Neutrophil (primary cell): ENCODE measurements around the gene ZNF79.

Experiments
- H3K27ac ChIP-seq: fragments of 200-600 bp; sonication (generic); 2 replicates; pipeline ENCODE4 v1.5.1; 2016; ENCODE audit warnings: mild to moderate bottlenecking, moderate library complexity
- H3K27me3 ChIP-seq: fragments of 200-600 bp; sonication (generic); 2 replicates; pipeline ENCODE4 v1.6.0; 2016; ENCODE audit warnings: mild to moderate bottlenecking
- H3K36me3 ChIP-seq: fragments of 200-600 bp; sonication (generic); 2 replicates; pipeline ENCODE4 v1.5.1; 2017
- H3K4me1 ChIP-seq, 2 experiments: fragments of 200-600 bp in 1 of 2; sonication (generic) in 1 of 2; 1 replicate in 1 of 2; 2 replicates in 1 of 2; pipeline versions ENCODE4 v1.5.1 to v1.6.1; 2013 to 2016; ENCODE audit warnings: low read depth in 1 of 2, low read length in 1 of 2, mild to moderate bottlenecking in 1 of 2, moderate library complexity in 1 of 2; ENCODE audit not compliant: control insufficient read depth in 1 of 2, insufficient read depth in 1 of 2
- H3K4me3 ChIP-seq, 2 experiments: fragments of 200-600 bp in 1 of 2; sonication (generic) in 1 of 2; 1 replicate in 1 of 2; 2 replicates in 1 of 2; pipeline ENCODE4 v1.5.1; 2013 to 2016; ENCODE audit warnings: low read depth in 1 of 2, low read length in 1 of 2, mild to moderate bottlenecking in 1 of 2, moderate library complexity in 1 of 2
- H3K9me3 ChIP-seq: fragments of 200-600 bp; sonication (generic); 2 replicates; pipeline ENCODE4 v1.5.1; 2016
- TF ChIP-seq, protein P1 (sequence below): fragments of 200-600 bp; sonication (generic); IDR thresholded peaks from 2 replicates; pipeline ENCODE4 v1.5.1; 2016; ENCODE audit warnings: antibody characterized with exemption

Gene ZNF79

DNA sequence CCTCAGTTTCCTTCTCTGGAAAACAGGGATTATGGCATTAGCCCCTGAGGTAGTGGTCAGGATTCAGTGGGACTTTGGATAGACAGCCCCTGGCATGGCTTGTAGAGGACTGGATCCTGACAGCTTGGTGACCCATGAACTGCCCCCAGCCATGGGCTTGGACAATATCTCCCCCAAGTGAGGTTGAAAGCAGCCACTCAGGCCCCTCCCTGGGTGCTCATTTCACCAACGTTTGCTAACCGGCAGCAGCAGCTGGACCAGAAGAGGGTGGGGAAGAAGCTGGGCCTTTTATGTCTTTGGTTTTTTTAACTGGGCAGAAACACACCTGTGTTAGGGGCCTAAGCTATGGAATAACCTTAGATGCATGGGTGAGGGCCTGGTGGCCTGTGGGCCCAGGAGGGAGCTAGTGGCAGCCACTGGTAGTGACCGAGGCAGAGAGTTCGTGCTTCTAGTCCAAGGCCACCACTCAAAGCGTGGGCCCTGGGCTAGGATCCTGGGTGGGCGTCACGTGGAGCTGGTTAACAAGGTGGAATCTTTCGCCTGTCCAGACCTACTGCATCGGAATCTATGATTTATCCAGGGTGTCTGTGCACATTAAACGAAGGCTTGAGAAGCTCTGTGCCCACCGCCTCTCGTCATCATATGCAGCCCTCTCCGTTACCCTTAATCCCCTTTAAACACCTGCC lies 25.3 kb upstream of the ZNF79 start:
- peaks cover 37% of the 10 kb centered on the region for H3K27me3 ChIP-seq
- no peak overlapping the region for H3K4me3 ChIP-seq

DNA sequence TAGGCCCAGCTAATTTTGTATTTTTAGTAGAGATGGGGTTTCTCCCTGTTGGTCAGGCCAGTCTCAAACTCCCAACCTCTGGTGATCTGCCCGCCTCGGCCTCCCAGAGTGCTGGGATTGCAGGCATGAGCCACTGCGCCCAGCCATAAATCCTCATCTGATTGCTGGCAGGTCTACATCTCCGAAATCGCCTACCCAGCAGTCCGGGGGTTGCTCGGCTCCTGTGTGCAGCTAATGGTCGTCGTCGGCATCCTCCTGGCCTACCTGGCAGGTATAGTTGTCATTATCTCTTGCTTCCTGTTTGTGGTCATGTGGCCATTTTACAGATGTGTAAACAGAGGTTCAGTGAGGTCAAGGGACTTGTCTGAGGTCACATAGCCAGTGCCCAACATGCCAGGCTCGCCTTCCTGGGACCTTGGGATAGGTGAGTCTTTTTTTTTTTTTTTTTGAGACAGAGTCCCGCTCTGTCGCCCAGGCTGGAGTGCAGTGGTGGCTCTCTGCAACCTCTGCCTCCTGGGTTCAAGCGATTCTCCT lies 24.4 kb upstream of the ZNF79 start:
- Histone ChIP-seq H3K27me3 (peaks cover 34% of the 10 kb centered on the region), H3K9me3 (no peaks in the 10 kb centered on the region), H3K4me1 (peaks cover 19 to 21% of the 10 kb centered on the region in 2 experiments), H3K36me3 (no peaks in the 10 kb centered on the region), H3K4me3 (no peak overlapping the region), H3K27ac (no peak overlapping the region)
- TF ChIP-seq, protein P1, sequence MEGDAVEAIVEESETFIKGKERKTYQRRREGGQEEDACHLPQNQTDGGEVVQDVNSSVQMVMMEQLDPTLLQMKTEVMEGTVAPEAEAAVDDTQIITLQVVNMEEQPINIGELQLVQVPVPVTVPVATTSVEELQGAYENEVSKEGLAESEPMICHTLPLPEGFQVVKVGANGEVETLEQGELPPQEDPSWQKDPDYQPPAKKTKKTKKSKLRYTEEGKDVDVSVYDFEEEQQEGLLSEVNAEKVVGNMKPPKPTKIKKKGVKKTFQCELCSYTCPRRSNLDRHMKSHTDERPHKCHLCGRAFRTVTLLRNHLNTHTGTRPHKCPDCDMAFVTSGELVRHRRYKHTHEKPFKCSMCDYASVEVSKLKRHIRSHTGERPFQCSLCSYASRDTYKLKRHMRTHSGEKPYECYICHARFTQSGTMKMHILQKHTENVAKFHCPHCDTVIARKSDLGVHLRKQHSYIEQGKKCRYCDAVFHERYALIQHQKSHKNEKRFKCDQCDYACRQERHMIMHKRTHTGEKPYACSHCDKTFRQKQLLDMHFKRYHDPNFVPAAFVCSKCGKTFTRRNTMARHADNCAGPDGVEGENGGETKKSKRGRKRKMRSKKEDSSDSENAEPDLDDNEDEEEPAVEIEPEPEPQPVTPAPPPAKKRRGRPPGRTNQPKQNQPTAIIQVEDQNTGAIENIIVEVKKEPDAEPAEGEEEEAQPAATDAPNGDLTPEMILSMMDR: no peak

More for the DNA sequence above, 25.3 kb upstream of the ZNF79 start:
- Histone ChIP-seq H3K9me3 (no peaks in the 10 kb centered on the region), H3K4me1 (peaks cover 19 to 21% of the 10 kb centered on the region in 2 experiments), H3K27ac (no peak overlapping the region), H3K36me3 (no peaks in the 10 kb centered on the region)
- TF ChIP-seq, protein P1: no peak

DNA sequence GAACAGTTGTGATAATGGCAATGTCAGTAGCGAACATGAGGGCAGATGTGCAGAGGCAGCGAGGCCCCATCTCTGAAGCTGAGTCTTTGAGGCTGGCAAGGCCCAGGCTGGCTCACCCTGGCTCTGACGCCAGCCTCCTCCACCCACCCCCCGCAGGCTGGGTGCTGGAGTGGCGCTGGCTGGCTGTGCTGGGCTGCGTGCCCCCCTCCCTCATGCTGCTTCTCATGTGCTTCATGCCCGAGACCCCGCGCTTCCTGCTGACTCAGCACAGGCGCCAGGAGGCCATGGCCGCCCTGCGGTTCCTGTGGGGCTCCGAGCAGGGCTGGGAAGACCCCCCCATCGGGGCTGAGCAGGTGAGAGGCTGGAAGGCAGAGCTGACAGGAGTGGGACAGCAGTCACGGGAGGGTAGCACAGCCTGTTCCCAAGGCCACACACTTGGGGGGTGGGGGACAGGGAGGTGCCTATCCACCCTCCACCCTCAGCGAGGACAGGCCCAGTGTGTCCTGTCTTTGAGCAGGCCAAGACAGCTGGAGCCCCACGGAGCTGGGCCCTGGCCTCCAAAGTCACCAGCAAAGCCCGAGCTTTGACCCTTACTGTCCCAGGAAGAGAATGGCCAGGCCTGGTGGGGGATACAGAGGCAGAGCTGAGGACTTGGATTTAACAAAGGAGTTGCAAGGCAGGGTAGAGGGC lies 21.6 kb upstream of the ZNF79 start:
- H3K4me3 ChIP-seq: no peak overlapping the region
- peaks cover 8 to 11% of the 10 kb centered on the region in 2 experiments for H3K4me1 ChIP-seq
- TF ChIP-seq, protein P1: no peak
- no peaks in the 10 kb centered on the region for H3K9me3 ChIP-seq
- H3K27me3 ChIP-seq: peaks cover 18% of the 10 kb centered on the region
- no peak overlapping the region for H3K27ac ChIP-seq
- no peaks in the 10 kb centered on the region for H3K36me3 ChIP-seq

DNA sequence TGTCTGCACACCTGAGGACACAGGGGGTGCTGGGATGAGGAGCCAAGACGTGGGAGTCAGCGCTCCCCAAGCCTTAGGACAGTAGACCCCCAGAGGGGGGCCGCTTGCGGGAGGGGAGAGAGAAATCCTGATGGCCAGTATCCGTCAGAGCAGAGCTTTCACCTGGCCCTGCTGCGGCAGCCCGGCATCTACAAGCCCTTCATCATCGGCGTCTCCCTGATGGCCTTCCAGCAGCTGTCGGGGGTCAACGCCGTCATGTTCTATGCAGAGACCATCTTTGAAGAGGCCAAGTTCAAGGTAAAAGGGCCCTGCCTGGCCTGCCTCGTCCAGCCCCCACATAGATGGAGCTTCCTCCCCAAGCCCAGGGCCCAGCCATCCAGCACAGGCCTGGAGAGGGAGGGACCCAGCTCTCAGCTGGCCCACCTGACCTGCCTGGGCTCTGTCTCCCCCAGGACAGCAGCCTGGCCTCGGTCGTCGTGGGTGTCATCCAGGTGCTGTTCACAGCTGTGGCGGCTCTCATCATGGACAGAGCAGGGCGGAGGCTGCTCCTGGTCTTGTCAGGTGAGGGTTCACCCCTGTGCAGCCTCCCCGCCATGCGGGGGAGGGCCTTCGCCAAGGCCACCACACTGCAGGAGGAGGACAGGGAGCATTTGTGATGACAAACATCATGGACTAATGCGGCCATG lies 20.5 kb upstream of the ZNF79 start:
- no peak overlapping the region for H3K4me3 ChIP-seq
- TF ChIP-seq, protein P1: no peak
- no peaks in the 10 kb centered on the region for H3K4me1 ChIP-seq
- H3K27me3 ChIP-seq: peaks cover 7% of the 10 kb centered on the region
- no peaks in the 10 kb centered on the region for H3K36me3 ChIP-seq
- no peaks in the 10 kb centered on the region for H3K9me3 ChIP-seq
- no peak overlapping the region for H3K27ac ChIP-seq

DNA sequence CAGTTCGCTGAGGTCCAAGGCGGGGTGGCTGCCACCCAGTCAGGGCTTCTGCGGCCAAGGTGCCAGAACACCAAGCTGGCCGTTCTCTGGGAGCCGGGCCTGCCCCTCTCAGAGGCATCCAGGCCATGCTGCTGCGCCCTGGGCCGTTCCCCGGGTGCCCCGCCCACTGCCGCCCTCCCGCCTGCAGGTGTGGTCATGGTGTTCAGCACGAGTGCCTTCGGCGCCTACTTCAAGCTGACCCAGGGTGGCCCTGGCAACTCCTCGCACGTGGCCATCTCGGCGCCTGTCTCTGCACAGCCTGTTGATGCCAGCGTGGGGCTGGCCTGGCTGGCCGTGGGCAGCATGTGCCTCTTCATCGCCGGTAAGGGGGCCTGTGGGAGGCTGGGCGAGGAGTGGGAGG lies 19.6 kb upstream of the ZNF79 start:
- H3K36me3 ChIP-seq: no peaks in the 10 kb centered on the region
- H3K9me3 ChIP-seq: no peaks in the 10 kb centered on the region
- no peak overlapping the region for H3K4me3 ChIP-seq
- TF ChIP-seq, protein P1: no peak
- no peak overlapping the region for H3K27ac ChIP-seq
- H3K4me1 ChIP-seq: no peaks in the 10 kb centered on the region
- H3K27me3 ChIP-seq: no peaks in the 10 kb centered on the region
